Nephron progenitor cell (in vitro differentiated cells): ENCODE data around the gene SLC30A1.

Experiments
- DNase-seq: peaks from one replicate; pipeline ENCODE4 v3.0.0; 2021
- H3K27ac Mint-ChIP-seq: 2 replicates; pipeline ENCODE4 v1.8.0; 2021; ENCODE audit warnings: mild to moderate bottlenecking, moderate library complexity, mixed read lengths
- H3K27me3 Mint-ChIP-seq: 2 replicates; pipeline ENCODE4 v1.8.0; 2021; ENCODE audit warnings: mild to moderate bottlenecking, low read depth, mixed read lengths; ENCODE audit not compliant: poor library complexity
- H3K36me3 Mint-ChIP-seq: 2 replicates; pipeline ENCODE4 v1.8.0; 2021; ENCODE audit warnings: low read depth, mixed read lengths
- H3K4me1 Mint-ChIP-seq: 2 replicates; pipeline ENCODE4 v1.8.0; 2021; ENCODE audit warnings: mixed read lengths
- H3K4me3 Mint-ChIP-seq: 2 replicates; pipeline ENCODE4 v1.8.0; 2021; ENCODE audit warnings: mild to moderate bottlenecking, moderate library complexity, mixed read lengths
- H3K9me3 Mint-ChIP-seq: 2 replicates; pipeline ENCODE4 v1.8.0; 2021; ENCODE audit warnings: mild to moderate bottlenecking, moderate library complexity, mixed read lengths
- TF ChIP-seq, protein P1 (sequence below): fragments of 200-600 bp; sonication (generic); IDR thresholded peaks from 2 replicates; pipeline ENCODE4 v1.5.0; 2021; ENCODE audit warnings: antibody characterized with exemption

The SLC30A1 gene

GRCh38 chr1:211551638-211552460 is 27.1 kb downstream of the SLC30A1 start:
- H3K4me3 Mint-ChIP-seq, result no peak overlapping the region
- peaks cover 17% of the 10 kb centered on the region for H3K27me3 Mint-ChIP-seq
- H3K36me3 Mint-ChIP-seq, result no peaks in the 10 kb centered on the region
- DNase-seq, result no peak
- no peak overlapping the region for H3K27ac Mint-ChIP-seq
- no peaks in the 10 kb centered on the region for H3K9me3 Mint-ChIP-seq
- no peaks in the 10 kb centered on the region for H3K4me1 Mint-ChIP-seq
- TF ChIP-seq, protein P1, sequence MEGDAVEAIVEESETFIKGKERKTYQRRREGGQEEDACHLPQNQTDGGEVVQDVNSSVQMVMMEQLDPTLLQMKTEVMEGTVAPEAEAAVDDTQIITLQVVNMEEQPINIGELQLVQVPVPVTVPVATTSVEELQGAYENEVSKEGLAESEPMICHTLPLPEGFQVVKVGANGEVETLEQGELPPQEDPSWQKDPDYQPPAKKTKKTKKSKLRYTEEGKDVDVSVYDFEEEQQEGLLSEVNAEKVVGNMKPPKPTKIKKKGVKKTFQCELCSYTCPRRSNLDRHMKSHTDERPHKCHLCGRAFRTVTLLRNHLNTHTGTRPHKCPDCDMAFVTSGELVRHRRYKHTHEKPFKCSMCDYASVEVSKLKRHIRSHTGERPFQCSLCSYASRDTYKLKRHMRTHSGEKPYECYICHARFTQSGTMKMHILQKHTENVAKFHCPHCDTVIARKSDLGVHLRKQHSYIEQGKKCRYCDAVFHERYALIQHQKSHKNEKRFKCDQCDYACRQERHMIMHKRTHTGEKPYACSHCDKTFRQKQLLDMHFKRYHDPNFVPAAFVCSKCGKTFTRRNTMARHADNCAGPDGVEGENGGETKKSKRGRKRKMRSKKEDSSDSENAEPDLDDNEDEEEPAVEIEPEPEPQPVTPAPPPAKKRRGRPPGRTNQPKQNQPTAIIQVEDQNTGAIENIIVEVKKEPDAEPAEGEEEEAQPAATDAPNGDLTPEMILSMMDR, result no peak

DNA sequence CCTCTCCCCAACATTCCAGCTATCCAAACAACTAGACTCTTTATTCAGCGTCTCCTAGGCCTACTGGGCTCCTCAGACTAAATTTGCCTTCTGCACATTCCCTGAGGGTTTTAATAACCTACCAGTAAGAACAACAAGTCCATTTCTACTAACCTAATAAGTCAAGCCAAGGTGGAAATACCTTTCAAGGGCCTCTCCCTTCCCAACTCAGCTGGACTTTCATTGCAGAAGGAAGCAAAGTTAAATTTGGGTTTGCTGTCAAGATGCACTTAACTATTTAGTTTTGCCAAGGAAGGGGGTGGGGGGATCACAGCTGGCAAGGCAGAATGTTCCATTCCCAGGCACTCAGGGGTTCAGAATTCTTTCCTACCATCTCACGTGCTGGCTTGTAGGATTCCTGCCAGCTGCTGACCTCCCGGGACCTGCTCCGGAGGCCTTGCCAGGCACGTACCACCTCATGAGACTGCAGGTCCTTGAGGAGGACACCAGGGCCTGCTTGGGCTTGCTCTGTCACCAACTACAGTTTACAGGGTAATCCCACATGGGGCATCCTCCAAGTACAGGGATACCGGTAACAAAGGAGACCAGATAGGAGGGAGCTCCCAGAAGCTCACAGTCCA is 29.8 kb downstream of the SLC30A1 start:
- Mint-ChIP-seq H3K9me3 (no peaks in the 10 kb centered on the region), H3K36me3 (no peaks in the 10 kb centered on the region), H3K27ac (no peak overlapping the region), H3K4me3 (no peak overlapping the region), H3K4me1 (no peaks in the 10 kb centered on the region), H3K27me3 (peaks cover 17% of the 10 kb centered on the region)
- TF ChIP-seq, protein P1, result no peak
- no peak for DNase-seq

- TF ChIP-seq, protein P1, result no peak
- Mint-ChIP-seq H3K4me1 (no peaks in the 10 kb centered on the region), H3K27me3 (peaks cover 14% of the 10 kb centered on the region), H3K27ac (no peak overlapping the region), H3K36me3 (no peaks in the 10 kb centered on the region), H3K9me3 (no peaks in the 10 kb centered on the region), H3K4me3 (no peak overlapping the region)
- DNase-seq, result peak; percentile 25
Observed at GRCh38 chr1:211548321-211549091, 30.5 kb downstream of the SLC30A1 start.

DNA sequence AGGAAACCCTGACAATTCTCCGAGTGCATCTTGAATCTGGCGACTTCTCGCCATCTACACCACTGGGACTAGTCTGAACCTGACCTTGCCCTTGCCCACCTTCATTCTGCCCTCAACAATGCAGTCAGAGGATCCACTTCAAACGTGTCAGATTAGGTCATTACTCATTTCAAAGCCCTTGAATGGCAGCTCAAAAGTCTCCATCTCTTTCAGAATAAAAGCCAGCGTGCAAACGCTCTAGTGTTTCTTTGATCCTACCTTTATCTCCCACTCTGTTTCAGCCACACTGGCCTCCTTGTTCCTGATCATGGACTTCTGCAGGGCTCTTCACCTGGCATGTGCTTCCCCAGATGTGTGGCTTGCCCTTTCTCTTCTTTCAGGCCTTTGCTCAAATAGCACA is 31.3 kb downstream of the SLC30A1 start:
- Mint-ChIP-seq H3K27me3 (peaks cover 14% of the 10 kb centered on the region), H3K27ac (no peak overlapping the region), H3K9me3 (no peaks in the 10 kb centered on the region), H3K36me3 (no peaks in the 10 kb centered on the region), H3K4me3 (no peak overlapping the region), H3K4me1 (no peaks in the 10 kb centered on the region)
- TF ChIP-seq, protein P1, result no peak
- no peak for DNase-seq

DNA sequence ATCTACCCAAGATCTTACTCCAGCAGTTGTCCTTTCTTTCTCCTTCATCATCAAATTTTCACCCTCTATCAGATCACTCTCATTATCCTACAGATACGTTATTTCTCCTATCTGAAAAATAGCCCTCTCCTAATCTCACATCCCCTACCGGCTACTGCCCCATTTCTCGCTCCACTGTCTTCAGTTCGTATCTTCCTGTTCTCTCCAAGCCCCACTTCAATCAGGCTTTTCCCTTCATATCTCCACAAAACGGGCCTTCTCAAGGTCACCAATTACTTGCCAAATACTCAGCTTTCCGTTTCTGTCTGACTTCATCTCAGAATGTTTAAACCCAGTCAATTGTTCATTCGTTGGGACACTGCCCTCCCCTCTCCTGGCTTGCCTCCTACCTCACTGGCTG is 32.4 kb downstream of the SLC30A1 start:
- Mint-ChIP-seq H3K4me1 (peaks cover 11% of the 10 kb centered on the region), H3K9me3 (peaks cover 8% of the 10 kb centered on the region), H3K27me3 (peaks cover 12% of the 10 kb centered on the region), H3K36me3 (peaks cover 2% of the 10 kb centered on the region), H3K4me3 (no peak overlapping the region), H3K27ac (no peak overlapping the region)
- TF ChIP-seq, protein P1, result no peak
- DNase-seq, result no peak
